Immature natural killer cell (primary cell): ENCODE results near the gene ATN1. TPM values are rescaled to one million over a fixed set of nuclear protein-coding genes. Genes with fewer than 3 reads are reported as not detected.

ENCODE experiments used
- DNase-seq, 3 donors: peaks; one replicate each; pipeline ENCODE4 v3.0.0; 2022; ENCODE audit warnings: mixed read lengths in 1 of 3
- H3K27ac Mint-ChIP-seq, 6 donors: one replicate each; pipeline ENCODE4 v1.8.0; 2020; ENCODE audit warnings: mixed read lengths in 6 of 6, mild to moderate bottlenecking in 5 of 6, inconsistent platforms in 4 of 6, moderate library complexity in 3 of 6
- H3K27me3 Mint-ChIP-seq, 3 donors: one replicate each; pipeline ENCODE4 v1.8.0; 2020 to 2021; ENCODE audit warnings: low read depth in 3 of 3, mild to moderate bottlenecking in 3 of 3, mixed read lengths in 3 of 3, moderate library complexity in 3 of 3, inconsistent platforms in 1 of 3
- H3K36me3 Mint-ChIP-seq, 3 donors: one replicate each; pipeline ENCODE4 v1.8.0; 2020; ENCODE audit warnings: mixed read lengths in 3 of 3, inconsistent platforms in 2 of 3, mild to moderate bottlenecking in 2 of 3
- H3K4me1 Mint-ChIP-seq, 2 donors: one replicate each; pipeline ENCODE4 v1.8.0; 2020; ENCODE audit warnings: inconsistent platforms in 2 of 2, mild to moderate bottlenecking in 2 of 2, mixed read lengths in 2 of 2, moderate library complexity in 1 of 2
- H3K4me3 Mint-ChIP-seq, 5 donors: one replicate each; pipeline ENCODE4 v1.8.0; 2020; ENCODE audit warnings: mild to moderate bottlenecking in 5 of 5, mixed read lengths in 5 of 5, inconsistent platforms in 3 of 5, moderate library complexity in 3 of 5
- H3K9me3 Mint-ChIP-seq, 6 donors: one replicate each; pipeline ENCODE4 v1.8.0; 2020; ENCODE audit warnings: mild to moderate bottlenecking in 6 of 6, mixed read lengths in 6 of 6, inconsistent platforms in 4 of 6, moderate library complexity in 3 of 6
- polyA plus RNA-seq, 3 donors: library from polyadenylated mRNA; unstranded; fragments of 300-500 nt; fragmentation: Illumina TruSeq; gene quantifications; one replicate each; pipeline ENCODE4 v1.2.3, GENCODE V29; 2021

ATN1 gene
- polyA plus RNA-seq, 3 donors from 2014 or later, result 1.0 to 2.1 TPM; not detected in 1

DNA sequence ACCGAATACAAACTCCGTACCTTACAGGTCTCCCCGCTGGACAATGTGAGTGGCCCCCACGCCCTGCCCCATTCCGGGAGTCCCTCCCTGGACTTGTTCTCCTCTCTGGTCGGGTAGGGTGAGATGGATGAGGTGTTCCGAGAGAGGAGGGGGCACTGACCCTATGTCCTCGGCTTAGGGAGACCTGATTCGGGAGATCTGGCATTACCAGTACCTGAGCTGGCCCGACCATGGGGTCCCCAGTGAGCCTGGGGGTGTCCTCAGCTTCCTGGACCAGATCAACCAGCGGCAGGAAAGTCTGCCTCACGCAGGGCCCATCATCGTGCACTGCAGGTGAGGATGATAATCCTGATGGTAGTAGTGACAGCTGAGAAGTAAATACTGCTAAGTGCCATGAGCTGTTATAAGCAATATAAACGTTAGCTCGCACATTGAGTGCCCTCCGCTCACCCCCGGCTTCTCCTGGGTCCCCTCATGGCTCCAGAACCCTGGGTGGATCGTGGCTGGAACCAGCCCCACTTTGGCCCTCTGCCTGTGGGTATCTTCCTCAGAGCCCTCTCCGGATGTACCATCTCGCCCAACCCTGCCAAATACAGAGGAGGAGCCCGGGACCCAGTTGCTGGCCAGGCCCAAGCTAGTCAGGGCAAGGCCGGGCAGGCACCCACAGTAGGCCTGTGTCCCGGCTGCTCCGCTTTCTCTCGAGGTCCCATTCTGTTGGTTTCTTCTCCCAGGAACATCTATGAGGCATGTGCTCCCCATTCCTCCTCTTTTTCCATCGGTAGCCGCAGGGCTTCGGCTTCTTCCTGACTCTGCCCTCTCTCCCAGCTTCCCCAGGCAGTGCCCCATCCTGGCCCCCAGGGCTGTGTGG, 30.2 kb downstream of the ATN1 start:
- no peaks in the 10 kb centered on the region for H3K9me3 Mint-ChIP-seq
- H3K4me3 Mint-ChIP-seq, result peak overlapping the region; percentile 86 to 98 (median 91)
- peak overlapping the region; percentile 95 to 100 (median 99) for H3K27ac Mint-ChIP-seq
- DNase-seq, result no peak
- H3K27me3 Mint-ChIP-seq, result peaks cover 30 to 59% (median 34%) of the 10 kb centered on the region in 3 donors
- H3K36me3 Mint-ChIP-seq, result peaks cover 21 to 51% (median 31%) of the 10 kb centered on the region in 3 donors
- H3K4me1 Mint-ChIP-seq, result peaks cover 93 to 94% of the 10 kb centered on the region in 2 donors

DNA sequence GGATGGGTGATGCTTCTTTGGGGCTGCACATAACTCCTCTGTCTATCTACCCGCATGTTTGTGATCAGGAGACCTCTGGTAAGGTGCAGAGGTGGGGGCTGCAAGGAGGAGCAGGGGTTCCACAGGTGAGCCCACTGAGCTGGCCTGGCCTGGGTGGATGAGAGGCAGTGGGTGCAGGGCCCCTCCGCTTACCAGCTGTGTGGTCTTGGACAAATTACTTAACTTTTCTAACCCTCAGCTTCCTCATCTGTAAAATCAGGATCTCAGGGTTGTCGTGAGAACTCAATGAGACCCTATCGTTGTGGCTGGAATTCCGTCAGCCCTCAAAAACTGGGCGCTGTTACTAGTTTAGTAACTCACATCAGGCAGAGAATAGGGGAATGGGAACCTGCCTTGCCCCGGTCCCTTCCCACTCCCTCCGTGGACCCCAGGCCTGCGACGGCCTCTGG, 30.9 kb downstream of the ATN1 start:
- peaks cover 25 to 53% (median 28%) of the 10 kb centered on the region in 3 donors for H3K27me3 Mint-ChIP-seq
- peaks cover 86 to 87% of the 10 kb centered on the region in 2 donors for H3K4me1 Mint-ChIP-seq
- DNase-seq, result no peak
- peak overlapping the region; percentile 95 to 100 (median 99) for H3K27ac Mint-ChIP-seq
- peak overlapping the region; percentile 86 to 98 (median 91) for H3K4me3 Mint-ChIP-seq
- no peaks in the 10 kb centered on the region for H3K9me3 Mint-ChIP-seq
- H3K36me3 Mint-ChIP-seq, result peaks cover 21 to 50% (median 31%) of the 10 kb centered on the region in 3 donors

DNA sequence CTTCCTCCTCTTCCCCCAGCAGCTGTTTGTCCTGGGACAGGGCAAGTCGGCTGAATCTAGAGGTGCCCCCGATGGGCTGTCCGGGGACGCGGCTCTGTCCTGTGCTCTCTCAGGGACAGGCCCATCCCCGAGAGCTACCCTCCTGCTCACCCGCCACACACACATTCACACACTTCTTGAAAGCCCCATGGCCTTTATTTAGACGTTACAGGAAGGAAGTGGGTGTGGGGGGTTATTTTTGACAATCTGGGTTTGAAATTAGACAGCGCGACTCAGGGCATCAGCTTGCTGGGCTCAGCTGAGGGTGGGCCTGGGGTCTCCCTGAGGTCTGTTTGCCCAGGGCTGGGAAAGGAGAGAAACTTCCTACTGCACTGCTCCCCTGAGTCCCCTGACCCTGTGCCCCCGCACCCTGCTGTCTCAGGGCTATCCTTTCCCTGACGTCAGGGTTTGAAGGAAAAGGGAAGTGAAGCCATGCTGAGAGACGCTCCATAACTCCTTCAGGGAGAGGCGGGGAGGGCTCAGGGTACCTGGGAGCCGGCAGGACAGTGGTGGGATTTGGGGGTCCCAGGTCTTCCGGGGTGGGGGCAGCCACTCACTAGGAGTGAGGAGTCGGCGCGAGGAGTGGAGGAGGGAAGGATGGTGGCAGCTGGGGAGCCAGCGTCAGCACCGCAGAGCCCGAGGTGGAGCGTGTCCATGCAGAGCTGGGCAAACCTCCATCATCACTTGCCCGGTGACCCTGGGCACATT, 31.5 kb downstream of the ATN1 start:
- Mint-ChIP-seq H3K36me3 (peaks cover 21 to 47% (median 31%) of the 10 kb centered on the region in 3 donors), H3K9me3 (no peaks in the 10 kb centered on the region), H3K27ac (peak overlapping the region; percentile 95 to 100 (median 99)), H3K4me3 (peak overlapping the region; percentile 86 to 98 (median 91)), H3K4me1 (peaks cover 80 to 84% of the 10 kb centered on the region in 2 donors), H3K27me3 (peaks cover 19 to 47% (median 22%) of the 10 kb centered on the region in 3 donors)
- DNase-seq, result peak; percentile 84 to 89 (median 87)

DNA sequence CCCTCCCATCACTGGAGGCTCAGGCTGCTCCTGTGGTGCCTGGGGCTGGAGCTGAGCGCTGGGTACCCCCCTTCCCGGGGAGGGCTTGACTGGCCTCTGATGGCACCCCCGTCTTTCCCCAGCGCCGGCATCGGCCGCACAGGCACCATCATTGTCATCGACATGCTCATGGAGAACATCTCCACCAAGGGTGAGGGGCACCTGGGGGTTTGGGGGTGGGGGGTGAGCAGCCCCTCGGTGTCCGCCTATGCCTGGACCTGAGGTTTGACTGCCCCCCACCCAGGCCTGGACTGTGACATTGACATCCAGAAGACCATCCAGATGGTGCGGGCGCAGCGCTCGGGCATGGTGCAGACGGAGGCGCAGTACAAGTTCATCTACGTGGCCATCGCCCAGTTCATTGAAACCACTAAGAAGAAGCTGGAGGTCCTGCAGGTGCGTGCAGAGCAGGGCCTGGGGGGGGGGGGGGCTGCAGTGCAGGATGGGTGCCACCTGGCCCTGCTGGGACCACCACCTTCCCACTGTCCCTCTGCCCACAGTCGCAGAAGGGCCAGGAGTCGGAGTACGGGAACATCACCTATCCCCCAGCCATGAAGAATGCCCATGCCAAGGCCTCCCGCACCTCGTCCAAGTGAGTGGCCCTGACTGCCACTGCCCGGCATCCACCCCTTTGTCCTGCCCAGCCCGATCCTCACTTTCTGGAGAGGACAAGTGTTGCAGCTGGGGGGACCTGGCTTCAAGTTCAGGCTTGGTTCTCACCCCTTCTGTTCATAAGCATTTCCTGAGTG, 32.2 kb downstream of the ATN1 start:
- peaks cover 15 to 40% (median 19%) of the 10 kb centered on the region in 3 donors for H3K27me3 Mint-ChIP-seq
- H3K4me1 Mint-ChIP-seq, result peaks cover 78 to 84% of the 10 kb centered on the region in 2 donors
- H3K9me3 Mint-ChIP-seq, result no peaks in the 10 kb centered on the region
- peaks cover 21 to 44% (median 31%) of the 10 kb centered on the region in 3 donors for H3K36me3 Mint-ChIP-seq
- no peak for DNase-seq
- H3K4me3 Mint-ChIP-seq, result peak overlapping the region; percentile 86 to 98 (median 91)
- H3K27ac Mint-ChIP-seq, result peak overlapping the region; percentile 95 to 100 (median 99)

DNA sequence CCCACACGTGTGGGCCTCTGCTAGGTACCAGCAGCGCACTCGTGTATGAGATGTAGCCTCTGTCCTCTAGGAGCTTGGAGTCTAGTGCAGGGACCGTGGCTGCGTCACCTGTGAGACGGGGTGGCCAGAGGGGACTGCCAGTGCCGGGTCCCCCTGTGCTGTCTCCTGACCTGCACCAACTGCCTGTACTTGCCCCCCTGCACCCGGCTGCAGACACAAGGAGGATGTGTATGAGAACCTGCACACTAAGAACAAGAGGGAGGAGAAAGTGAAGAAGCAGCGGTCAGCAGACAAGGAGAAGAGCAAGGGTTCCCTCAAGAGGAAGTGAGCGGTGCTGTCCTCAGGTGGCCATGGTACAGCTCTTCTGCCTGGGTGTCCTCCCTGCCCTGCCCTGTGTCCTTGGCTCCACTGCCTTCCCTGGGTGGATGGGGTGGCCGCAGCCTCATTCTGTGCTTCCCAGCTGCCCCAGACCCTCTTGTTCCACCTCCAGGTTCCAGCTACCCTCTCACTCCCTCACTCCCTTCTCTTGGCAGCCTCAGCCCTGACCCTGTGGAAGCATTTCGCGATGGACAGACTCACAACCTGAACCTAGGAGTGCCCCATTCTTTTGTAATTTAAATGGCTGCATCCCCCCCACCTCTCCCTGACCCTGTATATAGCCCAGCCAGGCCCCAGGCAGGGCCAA, 33.0 kb downstream of the ATN1 start:
- Mint-ChIP-seq H3K9me3 (no peaks in the 10 kb centered on the region), H3K27me3 (peaks cover 15 to 35% (median 18%) of the 10 kb centered on the region in 3 donors), H3K4me1 (peaks cover 75 to 84% of the 10 kb centered on the region in 2 donors), H3K27ac (peak overlapping the region; percentile 95 to 99 (median 97)), H3K4me3 (peak overlapping the region; percentile 70 to 82 (median 81)), H3K36me3 (peaks cover 21 to 51% (median 36%) of the 10 kb centered on the region in 3 donors)
- DNase-seq, result peak; percentile 60 to 72 (median 60)

DNA sequence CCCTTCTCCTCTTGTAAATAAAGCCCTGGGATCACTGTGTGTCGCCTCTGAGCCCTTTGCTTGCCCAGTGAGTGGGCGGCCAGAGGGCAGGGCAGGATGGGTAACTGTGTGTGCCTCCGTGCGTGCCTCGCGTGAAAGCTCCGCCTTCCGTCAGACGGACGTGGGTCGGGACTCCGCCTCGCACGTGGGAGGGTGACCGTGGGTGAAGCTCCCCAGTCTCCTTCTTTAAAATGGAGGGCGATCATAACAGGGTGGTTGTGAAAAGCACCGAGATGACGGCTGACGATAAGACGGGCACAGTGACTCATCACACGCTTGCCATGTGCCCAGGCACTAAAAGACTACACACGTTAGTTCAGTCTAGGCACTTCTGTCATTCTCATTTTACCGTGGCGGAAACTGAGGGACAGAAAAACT, 33.5 kb downstream of the ATN1 start:
- Mint-ChIP-seq H3K36me3 (peaks cover 21 to 49% (median 33%) of the 10 kb centered on the region in 3 donors), H3K27ac (peak overlapping the region; percentile 95 to 99 (median 97)), H3K9me3 (no peaks in the 10 kb centered on the region), H3K4me1 (peaks cover 70 to 82% of the 10 kb centered on the region in 2 donors), H3K4me3 (peak overlapping the region; percentile 70 to 82 (median 81)), H3K27me3 (peaks cover 15 to 33% (median 16%) of the 10 kb centered on the region in 3 donors)
- peak; percentile 83 to 89 (median 83) for DNase-seq

DNA sequence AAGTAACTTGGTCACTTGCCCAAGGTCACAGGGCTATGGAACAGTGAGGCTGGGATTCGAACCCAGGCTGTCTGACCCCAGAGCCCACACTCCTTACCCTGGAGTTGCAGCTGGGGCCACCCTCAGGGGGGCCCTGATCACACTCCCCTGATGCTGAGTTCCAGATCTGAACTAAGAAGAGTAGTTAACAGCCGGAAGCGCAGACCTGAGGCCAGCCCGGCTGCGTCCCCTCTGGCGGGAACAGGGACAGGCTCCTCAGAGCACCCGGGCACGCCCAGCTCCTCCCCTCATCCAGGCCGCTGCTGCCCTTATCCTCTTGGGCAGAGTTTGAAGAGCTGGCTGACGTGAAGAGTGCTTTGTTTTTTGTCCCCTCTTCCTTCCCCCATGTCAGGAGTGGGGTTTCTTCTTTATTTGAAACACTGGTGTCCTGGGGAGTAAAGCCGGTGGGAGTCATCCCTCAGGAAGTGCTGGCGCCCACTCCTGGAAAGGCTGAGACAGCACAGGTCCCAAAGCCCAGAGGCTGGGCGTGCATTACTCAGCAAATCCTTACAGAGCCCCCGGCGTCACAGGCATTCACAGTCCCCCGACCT, 34.0 kb downstream of the ATN1 start:
- Mint-ChIP-seq H3K4me1 (peaks cover 65 to 79% of the 10 kb centered on the region in 2 donors), H3K27me3 (peaks cover 10 to 28% (median 12%) of the 10 kb centered on the region in 3 donors), H3K27ac (peak overlapping the region; percentile 95 to 99 (median 97)), H3K4me3 (peak overlapping the region; percentile 70 to 82 (median 81)), H3K9me3 (no peaks in the 10 kb centered on the region), H3K36me3 (peaks cover 18 to 47% (median 31%) of the 10 kb centered on the region in 3 donors)
- no peak for DNase-seq

DNA sequence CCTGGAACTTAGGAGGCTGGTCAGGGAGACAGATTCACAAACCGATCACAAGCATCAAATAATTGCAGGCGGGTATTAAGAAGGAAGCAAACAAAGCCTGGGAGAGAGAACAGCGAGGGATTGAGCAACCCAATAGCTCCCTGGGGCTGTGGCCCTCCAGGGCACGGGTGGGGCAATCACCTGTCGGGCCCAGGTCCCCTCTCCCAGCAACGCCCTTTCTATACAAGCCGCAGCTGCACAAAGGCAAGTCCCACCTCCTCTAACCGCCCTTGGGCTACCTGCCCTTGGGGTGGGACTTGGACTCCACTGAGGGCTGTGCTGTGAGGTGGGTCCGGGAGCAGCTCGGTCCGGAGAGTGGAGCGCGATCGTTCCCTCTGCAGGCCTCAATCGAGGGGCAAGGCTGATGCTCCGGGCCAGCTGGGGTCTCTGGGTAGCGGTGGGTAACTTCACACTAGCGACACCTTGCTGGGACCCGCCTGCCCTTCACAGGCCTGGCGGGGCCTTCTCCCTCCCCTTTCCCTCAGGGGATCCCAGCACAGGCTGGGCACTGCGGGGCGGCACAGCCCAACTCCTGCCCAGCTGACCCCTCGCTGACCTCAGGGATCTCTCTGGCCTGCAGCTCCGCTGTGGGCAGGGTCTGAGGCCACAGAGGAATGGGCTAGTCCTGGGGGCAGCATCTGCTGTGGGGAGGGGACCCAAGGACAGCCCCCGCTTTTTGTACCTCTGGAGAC, 34.7 kb downstream of the ATN1 start:
- Mint-ChIP-seq H3K36me3 (peaks cover 13 to 44% (median 25%) of the 10 kb centered on the region in 3 donors), H3K4me3 (peak overlapping the region in 3 of 5 donors; percentile 30 to 81 (median 40)), H3K4me1 (peaks cover 58 to 72% of the 10 kb centered on the region in 2 donors), H3K27me3 (peaks cover 8 to 22% (median 9%) of the 10 kb centered on the region in 3 donors), H3K27ac (peak overlapping the region; percentile 95 to 99 (median 97)), H3K9me3 (no peaks in the 10 kb centered on the region)
- DNase-seq, result no peak

DNA sequence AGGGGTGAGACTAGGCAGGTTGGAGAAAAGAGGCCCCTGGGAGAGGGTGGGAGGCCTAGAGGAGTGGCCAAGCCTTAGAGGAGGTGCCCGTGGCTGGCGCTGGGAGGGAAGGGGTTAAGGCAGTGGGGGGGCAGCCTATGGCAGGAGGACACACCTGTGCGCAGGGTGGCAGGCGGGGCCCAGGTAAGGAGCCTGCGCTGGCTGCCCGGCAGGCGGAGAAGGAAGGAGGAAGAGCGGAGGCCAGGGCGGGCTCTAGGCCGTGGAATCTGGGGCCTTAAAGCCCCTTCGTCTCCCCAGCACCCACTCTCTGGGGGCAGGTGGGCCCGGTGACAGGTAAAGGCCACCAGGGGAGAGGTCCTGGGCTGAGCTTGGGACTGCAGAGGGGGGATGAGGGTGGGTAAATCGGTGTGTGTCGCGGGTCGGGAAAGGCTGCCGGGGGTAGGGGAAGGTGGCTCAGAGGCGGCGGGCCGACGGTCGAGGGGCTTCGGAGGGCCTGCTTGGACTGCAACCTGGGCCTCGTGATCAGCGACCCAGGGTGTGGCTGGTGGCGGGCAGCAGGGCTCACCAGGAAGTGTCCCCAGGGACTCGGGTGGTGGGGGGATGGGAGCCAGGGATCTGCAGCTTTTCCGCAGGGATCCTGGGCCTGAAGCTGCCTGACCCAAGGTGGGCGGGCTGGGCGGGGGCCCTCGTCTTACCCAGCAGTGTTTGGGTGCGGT, 35.4 kb downstream of the ATN1 start:
- no peak for DNase-seq
- Mint-ChIP-seq H3K4me3 (peak overlapping the region in 1 of 5 donors; percentile 12), H3K4me1 (peaks cover 51 to 65% of the 10 kb centered on the region in 2 donors), H3K36me3 (peaks cover 13 to 42% (median 25%) of the 10 kb centered on the region in 3 donors), H3K27ac (peak overlapping the region in 2 of 6 donors; percentile 95 to 98), H3K27me3 (peaks cover 8 to 20% (median 9%) of the 10 kb centered on the region in 3 donors), H3K9me3 (no peaks in the 10 kb centered on the region)

DNA sequence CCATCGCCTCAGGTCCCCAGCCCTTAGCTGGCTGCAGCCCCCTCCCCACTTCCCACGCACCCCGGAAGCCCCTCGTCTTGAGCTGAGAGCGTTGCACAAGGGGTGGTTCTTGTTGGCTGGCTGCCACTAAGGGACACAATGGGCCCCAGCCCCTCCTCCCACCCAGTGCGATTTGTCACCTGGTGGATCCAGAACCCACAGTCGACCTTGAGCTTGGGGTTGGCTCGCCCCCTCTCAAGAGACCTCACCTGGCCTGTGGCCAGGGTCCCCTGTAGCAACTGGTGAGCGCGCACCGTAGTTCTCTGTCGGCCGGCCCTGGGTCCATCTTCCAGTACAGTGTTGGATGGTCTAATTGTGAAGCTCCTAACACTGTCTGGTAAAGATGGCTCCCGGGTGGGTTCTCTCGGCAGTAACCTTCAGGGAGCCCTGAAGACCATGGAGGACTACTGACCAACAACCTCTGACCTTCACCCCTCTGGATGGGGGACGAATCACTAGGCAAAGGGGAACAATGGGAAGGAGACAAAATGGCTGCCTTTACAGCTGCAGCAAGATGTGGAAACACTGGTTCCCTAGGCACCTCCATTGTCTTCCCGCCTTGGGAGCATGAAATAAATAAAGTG, 36.1 kb downstream of the ATN1 start:
- DNase-seq, result no peak
- H3K36me3 Mint-ChIP-seq, result peaks cover 15 to 39% (median 23%) of the 10 kb centered on the region in 3 donors
- peak overlapping the region; percentile 46 to 91 (median 86) for H3K27ac Mint-ChIP-seq
- H3K4me3 Mint-ChIP-seq, result no peak overlapping the region
- peaks cover 5 to 17% (median 7%) of the 10 kb centered on the region in 3 donors for H3K27me3 Mint-ChIP-seq
- peaks cover 47 to 64% of the 10 kb centered on the region in 2 donors for H3K4me1 Mint-ChIP-seq
- H3K9me3 Mint-ChIP-seq, result no peaks in the 10 kb centered on the region

DNA sequence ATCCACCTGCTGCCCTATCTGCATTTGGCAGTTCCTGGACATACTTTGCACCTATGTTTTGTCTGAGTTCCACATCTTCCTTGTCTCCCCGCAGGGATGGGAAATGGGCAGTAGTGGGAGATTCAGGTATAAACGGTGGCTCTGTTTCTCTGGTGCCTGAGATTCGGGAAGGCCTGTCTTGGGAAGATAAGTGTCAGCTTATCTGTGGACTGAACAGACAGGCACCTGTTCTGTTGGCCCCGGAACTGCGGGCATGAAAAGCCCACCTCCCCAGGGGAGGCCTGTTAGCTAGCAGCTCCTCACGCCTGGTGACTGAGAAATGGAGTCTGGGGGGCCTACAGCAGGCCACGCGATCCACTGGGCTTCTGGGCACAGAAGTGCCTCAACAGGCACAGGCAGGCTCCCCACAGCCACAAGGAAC, 36.9 kb downstream of the ATN1 start:
- Mint-ChIP-seq H3K27ac (peak overlapping the region; percentile 84 to 91 (median 86)), H3K4me1 (peaks cover 47 to 63% of the 10 kb centered on the region in 2 donors), H3K36me3 (peaks cover 12 to 36% (median 22%) of the 10 kb centered on the region in 3 donors), H3K9me3 (no peaks in the 10 kb centered on the region), H3K4me3 (no peak overlapping the region), H3K27me3 (peaks cover 2 to 14% (median 4%) of the 10 kb centered on the region in 3 donors)
- DNase-seq, result no peak
